LoVo (cell line): ENCODE measurements around the gene LGALS9.
"Not testable (repeated sequence)": the region's sequence is repeated elsewhere in the genome, so short reads cannot be mapped to it uniquely, and the experiment has no call there.

Source experiments
- DNase-seq: peaks from one replicate; pipeline ENCODE4 v3.0.0-alpha.2; 2016; ENCODE audit warnings: low spot score

The LGALS9 gene

DNA sequence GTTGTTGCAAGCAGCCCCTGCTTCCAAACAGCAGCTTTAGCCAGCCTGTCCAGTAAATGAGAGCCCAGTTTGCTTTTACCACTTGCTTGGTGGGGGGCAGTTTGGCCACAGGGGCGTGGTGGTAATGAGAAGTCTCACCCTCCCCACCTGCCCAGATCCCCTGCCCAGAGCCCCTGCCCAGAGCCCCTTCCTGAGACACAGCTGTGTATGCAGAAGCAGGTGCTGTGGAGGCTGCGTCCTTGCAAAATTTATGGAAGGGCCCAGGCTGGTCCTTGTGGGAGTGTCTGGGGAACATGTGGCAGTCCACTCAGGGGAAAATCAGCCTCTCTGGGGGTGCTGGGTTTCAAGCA lies 27.6 kb upstream of the LGALS9 start:
- no peak for DNase-seq

DNA sequence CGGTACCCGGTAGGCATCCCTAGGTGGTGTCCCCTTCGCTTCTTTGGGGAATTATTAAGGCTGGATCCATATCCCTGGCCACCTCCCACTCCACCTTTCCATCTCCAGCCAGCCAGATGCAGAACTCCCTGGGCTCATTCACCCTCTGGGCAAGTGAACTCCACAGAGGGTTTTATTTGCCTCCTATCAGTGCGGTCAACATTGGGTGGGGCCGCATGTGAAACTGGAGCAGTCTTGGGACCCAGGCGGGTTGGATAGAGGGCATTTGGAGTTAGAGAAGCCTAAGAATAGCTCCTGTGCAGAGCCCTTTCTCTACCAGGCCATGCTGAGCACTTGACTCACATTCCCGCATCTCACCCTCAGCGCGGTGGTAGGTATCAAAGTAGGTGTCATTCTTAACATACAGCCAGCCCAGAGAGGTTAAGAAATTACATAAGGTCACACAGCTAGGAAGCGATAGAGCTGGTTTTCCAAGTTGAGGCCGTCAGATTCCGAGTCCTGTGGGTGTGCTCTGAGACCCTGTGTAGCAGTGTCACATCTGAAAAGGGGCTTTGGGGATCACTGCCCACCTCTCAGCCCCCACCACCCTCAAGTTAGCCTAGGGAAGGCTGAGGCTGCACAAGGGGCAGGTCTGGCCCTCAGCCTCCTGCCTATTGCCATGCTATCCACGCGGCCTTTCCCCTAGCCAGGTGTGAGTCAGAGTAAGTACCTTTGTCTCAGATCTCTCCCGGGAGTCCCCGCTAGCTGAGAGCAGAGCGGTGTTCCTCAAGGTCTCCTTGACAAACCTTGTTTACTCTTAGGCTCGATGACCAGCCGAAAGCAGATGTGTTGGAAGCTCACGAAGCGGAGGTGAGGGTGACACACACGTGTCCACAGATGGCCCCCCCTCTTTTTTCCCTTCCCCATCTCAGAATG lies 26.9 kb upstream of the LGALS9 start:
- no peak for DNase-seq

DNA sequence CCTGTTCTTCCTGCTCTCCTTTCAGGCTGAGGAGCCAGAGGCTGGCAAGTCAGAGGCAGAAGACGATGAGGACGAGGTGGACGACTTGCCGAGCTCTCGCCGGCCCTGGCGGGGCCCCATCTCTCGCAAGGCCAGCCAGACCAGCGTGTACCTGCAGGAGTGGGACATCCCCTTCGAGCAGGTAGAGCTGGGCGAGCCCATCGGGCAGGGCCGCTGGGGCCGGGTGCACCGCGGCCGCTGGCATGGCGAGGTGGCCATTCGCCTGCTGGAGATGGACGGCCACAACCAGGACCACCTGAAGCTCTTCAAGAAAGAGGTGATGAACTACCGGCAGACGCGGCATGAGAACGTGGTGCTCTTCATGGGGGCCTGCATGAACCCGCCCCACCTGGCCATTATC lies 25.6 kb upstream of the LGALS9 start:
- no peak for DNase-seq

DNA sequence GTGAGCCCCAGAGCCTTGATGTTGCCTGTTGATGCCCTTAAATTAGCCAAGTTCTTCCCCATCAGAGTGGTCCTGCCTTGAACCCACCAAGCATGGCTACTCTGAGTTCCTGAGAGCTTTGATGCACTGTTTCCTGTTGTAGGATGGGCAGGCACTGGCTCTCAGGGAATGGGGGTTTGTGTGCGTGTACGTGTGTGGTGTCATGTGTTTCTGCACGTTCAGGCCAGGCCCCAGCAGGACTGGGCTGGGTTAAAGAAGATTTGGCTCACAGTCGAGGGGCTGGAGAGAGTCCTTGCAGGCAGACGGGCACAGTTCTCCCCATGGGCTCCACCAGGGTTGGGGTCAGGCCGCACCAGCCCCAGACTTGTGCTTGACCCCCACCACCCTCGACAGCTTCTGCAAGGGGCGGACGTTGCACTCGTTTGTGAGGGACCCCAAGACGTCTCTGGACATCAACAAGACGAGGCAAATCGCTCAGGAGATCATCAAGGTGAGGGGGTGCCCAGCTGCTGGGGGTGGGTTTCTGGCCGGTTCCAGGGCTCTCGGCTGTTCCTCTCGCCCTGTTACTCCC lies 23.4 kb upstream of the LGALS9 start:
- DNase-seq: no peak

DNA sequence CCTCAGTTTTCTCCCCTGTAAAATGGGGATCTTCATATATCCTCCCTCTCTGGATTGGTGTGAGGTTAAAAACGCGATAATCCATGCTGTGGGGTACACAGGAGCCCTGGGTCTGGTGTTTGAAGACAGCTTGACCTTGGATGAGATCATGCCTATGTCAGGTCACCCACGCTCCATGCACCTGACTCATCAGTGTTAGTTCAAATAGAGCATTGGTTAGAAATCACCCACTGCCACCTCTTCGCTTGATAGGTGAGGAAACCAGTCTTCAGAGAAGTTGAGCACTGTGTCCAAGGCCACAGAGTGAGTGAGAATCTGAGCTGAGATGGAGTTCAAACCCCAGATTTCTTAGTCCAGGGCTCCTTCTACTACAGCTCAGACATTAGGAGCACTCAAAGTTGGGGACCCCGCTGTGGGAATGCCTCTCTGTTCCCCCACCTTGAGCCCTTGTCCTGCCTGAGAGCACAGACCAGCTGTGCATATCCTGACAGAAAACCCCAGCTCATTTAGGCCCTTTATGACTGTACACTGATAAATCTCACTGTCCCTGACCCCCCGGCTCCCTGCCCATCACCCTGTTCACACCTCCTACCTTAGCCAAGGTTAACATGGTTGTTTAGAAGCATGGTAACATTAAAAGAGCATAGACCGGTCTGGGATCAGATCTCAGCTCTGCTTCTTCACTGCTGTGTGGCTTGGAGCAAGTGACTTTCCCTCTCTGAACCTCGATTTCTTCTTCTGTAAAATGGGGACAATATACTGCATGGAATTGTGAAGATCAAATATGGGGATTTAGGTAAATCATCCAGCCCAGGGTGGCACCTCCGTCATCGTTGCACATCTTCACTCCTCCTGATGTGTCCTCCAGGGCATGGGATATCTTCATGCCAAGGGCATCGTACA lies 22.4 kb upstream of the LGALS9 start:
- no peak for DNase-seq

DNA sequence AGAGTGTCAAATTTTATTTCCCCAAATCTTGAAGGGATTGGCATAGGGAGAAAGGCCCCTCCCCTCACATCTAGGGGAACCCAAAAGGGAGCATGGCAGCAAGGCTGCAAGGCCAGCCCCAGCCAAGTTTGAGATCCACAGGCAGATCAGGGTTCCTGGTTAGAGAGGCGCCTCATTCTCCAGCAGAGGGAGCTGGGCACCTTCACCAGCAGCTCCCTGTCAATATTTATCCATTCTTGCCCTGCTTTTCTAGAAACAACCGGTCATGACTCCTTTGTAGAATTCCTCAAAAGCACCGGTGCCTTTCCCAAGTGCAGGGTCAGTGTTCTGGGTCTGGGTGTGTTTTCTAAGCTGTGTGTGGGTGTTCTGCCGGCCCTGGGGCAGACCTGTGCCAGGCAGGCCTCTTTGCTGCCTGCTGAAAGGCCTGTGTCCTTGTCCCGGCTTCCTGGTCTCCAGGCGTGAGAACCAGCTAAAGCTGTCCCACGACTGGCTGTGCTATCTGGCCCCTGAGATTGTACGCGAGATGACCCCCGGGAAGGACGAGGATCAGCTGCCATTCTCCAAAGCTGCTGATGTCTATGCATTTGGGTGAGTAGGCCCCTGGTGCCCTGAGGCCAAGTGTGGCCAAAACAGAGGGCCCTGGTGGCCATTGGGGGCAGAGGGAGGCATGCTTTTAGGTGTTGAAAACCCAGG lies 21.2 kb upstream of the LGALS9 start:
- DNase-seq: no peak

DNA sequence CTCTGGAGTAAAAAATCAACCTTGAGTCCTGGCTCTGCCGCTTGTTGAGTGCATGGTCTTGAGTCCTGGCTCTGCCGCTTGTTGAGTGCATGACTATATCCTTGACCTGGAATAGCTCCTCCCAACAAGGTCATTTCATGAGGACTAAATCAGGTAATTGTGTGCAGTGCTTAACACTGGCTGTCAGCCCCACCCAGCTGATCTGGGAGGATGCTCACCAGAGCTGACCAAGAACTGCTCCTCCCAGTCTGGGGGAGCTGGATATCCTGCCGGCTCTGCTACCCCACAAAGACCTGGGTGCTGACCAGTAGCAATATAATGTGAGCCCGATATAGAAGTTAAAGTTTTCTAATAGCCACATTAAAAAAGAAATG lies 20.7 kb upstream of the LGALS9 start:
- DNase-seq: no peak

DNA sequence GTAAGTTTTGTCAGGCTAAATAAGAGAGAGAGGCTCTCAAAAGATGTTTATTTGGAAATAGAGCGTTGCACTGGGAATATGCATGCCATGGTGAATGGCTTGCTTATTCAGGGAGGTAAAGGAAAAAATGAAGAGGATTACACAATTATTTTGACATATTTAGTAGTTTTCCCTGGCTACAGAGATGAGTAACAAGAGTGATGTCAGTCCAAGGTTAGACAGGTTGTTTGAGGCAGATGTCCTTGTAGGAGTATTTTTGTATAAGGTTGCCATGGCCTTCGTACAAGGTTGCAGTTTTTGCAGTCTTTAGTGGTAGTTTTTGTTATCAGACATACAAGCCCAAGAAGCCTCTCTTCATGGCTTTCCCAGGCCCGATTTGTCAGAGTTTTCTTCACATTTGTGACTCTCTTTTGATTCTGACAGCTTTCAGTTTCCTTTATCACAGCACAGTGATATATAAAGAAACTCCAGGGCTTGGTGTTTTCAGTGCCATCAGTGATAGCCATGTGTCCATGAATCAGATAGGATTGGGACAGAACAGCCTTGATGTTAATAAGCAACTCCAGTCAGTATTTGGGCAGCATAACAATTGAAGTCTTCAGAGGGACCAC lies 18.7 kb upstream of the LGALS9 start:
- no peak for DNase-seq

DNA sequence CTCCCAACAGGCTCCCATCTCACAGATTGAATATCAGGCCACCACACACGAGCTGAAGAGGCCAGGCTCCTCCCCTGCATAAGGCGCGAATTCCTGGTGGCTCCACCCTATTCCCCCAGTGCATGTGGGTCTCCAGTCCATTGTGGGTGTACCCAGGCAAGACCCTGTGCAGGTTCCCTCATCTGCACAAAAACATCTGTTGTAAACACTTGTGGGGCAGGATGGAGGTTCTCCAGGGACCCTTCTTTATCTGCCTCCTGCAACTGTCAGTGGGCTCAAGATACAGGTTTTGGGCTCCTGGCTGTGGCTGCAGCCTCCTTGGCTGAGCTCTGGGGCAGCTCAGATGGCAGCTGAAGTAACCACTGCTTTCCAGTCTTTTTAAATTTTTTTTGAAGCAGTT lies 17.6 kb upstream of the LGALS9 start:
- no peak for DNase-seq

DNA sequence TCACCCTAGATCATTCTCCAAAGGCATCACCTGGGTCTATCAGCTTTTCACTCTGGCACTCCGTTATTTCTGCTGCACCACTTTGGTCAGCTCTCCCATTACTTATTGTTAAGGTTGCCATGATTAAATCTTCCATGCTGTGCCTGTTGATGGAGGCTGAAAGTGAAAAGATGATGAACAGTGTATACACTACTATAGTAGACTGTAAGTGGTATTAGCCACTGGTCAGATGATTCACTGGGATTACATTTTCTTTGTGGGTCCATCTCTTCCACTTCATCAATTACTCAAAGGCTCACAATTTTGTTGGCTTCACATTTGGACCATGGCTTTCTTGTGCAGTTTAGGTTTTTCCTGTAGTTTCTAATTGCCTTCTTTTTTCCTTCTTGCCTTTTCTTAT lies 15.9 kb upstream of the LGALS9 start:
- DNase-seq: no peak

DNA sequence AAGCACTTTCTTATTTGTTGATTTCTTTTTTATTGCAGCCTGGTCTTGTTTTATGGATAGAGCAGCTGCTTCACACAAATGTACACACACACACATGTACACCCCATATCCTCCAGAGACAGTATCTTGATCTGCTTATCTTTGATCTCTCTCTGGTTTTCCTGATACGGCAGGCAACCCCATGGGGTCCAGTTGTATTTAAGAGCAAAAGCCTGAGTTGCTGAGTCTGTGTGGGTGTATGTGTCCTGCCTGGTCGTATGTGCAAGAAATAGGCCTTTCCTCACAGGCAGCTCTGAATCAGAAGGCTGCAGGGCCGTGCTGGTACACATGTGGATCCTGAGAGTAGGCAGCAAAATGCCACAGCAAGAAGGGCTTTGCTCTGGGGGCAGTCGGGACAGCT lies 14.6 kb upstream of the LGALS9 start:
- no peak for DNase-seq

DNA sequence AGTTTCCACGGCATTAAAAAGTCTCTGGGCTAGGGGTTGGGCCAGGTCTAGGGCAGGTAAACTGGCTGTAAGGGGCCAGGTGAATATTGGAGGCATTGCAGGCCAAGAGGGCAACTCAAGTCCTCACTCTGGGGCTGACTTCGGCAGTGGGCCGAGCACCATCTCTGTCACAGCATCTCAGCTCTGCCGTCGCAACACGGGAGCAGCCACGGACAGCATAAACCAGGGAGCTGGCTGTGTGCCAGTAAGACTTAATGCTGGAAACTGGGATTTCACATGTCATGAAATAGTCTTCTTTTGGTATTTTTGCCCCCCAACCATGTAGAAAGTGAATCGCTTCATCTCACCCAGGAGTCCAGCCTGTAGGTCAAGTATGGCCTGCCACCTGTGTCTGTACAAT lies 12.6 kb upstream of the LGALS9 start:
- DNase-seq: no peak

DNA sequence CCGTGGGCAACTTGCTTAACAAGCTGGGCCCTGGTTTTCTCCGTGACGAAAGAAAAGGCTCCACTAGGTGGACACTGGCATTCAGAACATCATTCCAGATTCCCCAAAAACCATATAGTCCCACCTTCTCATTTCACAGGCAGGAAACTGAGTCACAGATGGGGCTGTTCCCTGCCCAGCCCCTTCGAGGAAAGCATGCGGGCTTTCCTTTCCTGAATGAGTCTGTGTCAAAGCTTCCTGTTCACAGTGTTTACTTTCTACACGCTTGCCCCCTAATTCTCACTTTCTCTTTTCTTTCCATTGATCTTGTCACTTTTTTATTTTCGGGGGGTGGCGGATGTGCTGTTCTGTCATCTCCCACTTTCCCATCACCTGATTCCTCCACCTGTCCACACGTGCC lies 10.3 kb upstream of the LGALS9 start:
- DNase-seq: no peak

DNA sequence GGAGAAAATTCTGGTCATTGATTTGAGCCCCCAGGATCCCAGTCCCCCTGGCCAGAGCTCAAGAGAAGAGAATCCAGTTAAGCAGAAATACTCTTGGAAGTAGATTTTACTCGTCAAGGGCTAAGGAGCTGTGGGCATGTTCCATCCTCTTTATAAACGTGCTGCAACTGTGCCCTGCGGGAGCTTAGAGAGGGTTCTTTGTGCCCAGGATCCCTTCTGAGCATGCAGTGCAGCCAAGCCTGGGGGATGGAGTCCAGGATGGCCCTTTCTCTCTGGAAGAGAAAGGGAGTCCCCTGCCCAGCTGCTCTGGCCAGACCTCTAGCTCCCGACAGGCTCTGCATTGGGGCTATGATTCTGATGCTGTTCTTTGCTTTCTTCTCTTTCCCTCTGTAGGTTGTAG lies 9.5 kb upstream of the LGALS9 start:
- DNase-seq: no peak

DNA sequence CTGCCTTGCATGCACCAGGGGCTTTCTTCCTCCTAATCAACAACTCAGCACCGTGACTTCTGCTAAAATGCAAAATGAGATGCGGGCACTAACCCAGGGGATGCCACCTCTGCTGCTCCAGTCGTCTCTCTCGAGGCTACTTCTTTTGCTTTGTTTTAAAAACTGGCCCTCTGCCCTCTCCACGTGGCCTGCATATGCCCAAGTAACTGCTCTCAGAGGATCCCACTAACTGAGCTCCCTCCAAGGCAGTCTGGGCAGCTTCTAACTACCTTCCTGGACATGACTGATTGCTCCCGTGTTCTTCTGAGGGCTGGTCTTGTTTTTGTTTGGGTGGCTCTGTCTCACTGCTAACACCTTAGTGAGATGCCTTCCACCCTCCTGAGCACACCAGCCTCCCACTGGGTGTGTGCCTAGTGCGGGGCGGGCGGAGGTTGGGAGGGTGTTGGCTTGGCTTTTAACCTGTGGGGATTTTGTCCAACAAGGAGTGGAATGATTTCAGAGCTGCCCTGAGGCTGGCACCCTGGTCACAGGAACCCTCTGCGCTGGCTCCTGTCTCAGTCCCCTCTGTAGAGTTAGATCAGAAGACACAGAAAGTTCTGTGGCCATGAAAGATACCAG lies 8.9 kb upstream of the LGALS9 start:
- DNase-seq: no peak

DNA sequence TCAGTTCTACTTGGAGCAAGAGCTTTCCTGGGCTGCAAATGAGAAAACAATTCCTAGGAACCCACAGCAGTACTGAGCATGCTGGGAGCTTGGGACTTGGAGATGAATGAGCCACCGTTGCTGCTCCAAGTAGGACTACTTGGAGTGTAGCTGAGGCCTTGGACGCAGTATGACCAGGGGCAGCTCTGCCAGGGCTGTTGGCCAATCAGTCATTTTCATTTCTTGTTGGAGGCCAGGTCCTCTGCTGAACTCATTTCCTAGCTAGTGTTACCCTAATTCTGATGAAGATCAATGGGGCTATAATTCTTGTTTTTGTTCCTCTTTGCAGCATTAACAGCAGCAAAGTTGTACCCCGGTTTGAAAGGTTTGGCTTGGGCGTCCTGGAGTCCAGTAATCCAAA lies 8.0 kb upstream of the LGALS9 start:
- DNase-seq: no peak

DNA sequence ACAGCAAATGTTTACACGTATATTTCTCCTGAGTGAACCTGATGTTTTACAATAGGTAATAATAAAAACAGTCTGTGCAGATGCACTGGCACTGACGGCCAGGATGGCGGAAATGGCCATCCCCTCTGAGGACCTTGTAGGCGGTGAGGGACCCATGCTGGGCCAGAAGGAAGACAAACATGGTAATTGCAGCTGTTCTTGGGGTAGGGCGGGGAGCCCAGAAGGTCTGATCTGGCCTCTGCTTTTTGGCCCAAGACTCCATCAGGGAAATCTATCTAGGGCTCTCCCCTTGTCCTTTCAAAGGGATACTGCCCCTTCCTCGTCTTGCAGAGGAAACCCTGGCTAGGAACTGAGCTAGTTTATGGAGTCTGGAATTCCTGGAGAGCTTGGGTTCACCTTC lies 7.4 kb upstream of the LGALS9 start:
- no peak for DNase-seq

DNA sequence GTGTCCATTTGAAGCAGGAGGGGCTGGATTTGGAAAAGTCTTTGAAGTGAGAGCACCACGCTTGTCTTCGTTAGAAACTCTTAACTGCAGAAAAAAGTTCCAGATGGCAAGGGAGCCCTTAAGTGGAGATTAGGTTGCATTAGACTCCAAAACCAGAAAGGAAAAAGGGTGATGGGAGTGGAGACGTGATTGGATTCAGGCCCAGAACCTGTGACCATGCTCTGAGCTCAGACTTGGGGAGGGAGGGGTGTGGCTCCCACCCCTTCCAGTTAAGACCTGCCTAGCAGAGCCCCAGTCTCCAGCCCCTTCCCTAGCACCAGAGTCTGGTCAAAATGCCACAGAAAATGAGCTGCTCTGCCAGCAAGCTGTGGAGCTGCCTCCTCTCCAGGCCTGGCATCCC lies 6.4 kb upstream of the LGALS9 start:
- DNase-seq: no peak

DNA sequence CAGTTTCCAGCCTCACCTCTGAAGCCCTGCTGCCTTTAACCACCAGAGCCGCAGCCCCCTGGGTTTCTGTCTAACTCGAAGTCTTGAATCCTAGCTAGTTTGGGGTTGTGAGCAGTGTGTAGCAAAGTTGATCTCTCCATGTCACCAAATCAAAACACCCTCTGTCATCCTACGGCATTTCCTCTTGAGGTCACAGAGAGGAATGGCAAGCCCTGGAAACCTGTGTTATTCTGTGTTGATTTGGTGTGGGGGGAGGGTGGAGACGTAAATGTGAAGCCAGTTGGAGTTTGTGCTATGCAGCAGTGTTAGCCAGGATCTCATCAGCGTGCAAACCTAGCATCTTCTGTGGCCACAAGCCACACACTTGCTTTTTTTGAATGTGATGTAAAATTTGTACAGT lies 5.1 kb upstream of the LGALS9 start:
- no peak for DNase-seq

DNA sequence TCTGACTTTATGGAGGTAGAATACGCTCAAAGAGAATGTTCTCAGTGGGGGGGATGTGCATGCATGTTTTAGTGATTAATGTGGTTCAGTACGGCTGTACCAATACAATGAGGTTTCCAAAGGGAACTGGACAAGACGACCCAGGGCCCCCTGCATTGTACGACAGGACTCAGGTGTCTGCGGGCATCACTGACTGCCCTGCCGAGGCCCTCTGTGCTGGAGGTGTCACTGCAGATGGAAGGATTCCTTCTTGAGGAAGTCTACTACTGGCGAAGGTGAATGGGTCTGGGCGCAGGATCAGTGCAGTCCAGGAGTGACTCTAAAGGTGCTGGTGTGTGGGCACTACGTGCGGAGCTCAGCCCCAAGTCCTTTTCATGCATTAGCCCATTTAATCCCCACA lies 3.5 kb upstream of the LGALS9 start:
- DNase-seq: no peak

DNA sequence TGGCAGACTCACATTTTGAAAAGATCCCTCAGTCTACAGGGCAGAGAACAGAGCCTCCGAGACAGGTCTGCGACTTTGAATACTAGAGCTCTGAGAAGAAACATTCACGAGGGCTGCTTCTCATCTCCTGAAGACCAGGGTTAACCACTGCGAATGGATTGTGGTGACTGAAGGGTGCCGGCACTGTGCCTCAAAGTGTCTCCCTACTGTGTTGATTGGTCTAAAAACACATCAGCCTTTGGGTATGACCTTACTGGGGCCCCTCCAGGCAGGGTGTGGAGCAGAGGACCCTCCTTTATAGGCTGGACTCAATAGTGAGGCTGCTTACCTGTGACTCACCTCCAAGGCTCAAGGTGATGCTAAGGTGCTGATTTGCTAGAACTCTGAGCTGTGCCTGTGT lies 2.6 kb upstream of the LGALS9 start:
- no peak for DNase-seq

DNA sequence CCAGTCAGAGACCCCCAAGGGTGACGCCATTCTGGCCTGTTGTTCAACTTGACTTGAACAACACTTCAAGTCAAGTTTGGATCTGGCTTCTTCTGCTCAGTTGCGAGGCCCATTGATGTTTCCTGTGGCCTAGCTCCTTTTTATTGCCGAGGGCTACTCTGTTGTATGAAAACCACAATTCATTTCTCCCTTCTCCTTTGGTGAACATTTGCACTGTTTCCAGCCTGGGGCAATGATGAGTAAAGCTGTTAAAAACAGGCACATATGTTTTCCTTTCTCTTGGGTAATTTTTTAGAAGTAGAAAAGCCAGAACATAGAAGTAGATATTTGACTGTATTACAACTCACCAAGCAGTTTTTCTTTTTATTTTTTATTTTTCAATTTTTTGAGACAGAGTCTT lies 1.7 kb upstream of the LGALS9 start:
- DNase-seq: not testable (repeated sequence)
